ENCODE results near the gene NPC1.

Gene NPC1

DNA sequence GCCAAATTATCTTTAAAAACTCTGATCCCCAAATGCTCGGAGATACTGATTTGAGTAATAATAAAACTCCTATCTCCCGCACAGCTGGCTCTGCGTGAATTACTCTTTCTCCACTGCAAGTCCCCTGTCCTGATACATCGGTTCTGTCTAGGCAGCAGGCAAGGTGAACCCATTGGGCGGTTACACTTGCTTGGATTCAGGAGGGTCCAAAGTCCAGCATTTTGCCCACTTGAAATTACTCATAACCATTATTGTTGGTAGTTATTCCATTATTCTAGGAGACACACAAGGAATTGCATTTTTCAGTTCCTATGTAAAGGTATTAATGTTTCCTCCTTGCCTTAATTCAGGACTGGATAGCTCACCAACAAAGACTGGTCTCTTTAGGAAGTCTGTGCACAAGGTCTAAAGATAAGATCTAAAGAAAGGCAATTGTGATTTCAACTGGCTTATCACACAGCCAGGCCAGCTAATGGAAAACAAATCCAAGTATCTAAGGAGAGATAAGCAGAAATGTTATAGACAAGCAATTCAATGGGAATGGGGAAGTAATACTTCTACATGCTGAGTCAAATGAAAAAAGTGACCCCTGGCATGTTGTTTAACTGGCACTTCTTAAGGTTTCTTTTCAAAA lies 23.2 kb upstream of the NPC1 start:
- no peak overlapping the region for H4K8ac ChIP-seq (ENCODE audit: low read depth, low read length)
- H3K79me1 ChIP-seq (ENCODE audit: low read depth, low read length), result no peaks in the 10 kb centered on the region
- no peak overlapping the region for H2BK120ac ChIP-seq (ENCODE audit: low read depth, low read length)
- no peak overlapping the region for H3K4me3 ChIP-seq (ENCODE audit: low read length in 2 of 2)
- peaks cover 0 to 19% (median 0%) of the 10 kb centered on the region in 3 experiments for H3K27me3 ChIP-seq (ENCODE audit: control insufficient read depth in 3 of 3, insufficient read depth in 3 of 3, low read depth in 1 of 3, low read length in 3 of 3)
- no peak overlapping the region for H3K18ac ChIP-seq (ENCODE audit: low read length)
- H2AK5ac ChIP-seq (ENCODE audit: low read depth, low read length), result no peak overlapping the region
- H3K4me1 ChIP-seq (ENCODE audit: control insufficient read depth in 2 of 2, insufficient read depth in 1 of 2, low read depth in 1 of 2, low read length in 2 of 2), result no peaks in the 10 kb centered on the region
- H3K4ac ChIP-seq (ENCODE audit: low read length), result no peak overlapping the region
- H2BK5ac ChIP-seq (ENCODE audit: low read length), result no peak overlapping the region
- H2BK12ac ChIP-seq (ENCODE audit: low read length), result no peak overlapping the region
- H3K4me2 ChIP-seq (ENCODE audit: insufficient read depth, low read length, poor library complexity, severe bottlenecking), result no peak overlapping the region
- H2AFZ ChIP-seq (ENCODE audit: low read length), result no peak overlapping the region
- H3K14ac ChIP-seq (ENCODE audit: low read length), result no peak overlapping the region
- no peak overlapping the region for H3K27ac ChIP-seq (replicated peaks; ENCODE audit: low read length)
- no peak overlapping the region for H3K9ac ChIP-seq (ENCODE audit: low read depth, low read length, poor library complexity)
- H4K91ac ChIP-seq (ENCODE audit: low read depth, low read length, poor library complexity), result no peak overlapping the region
- no peaks in the 10 kb centered on the region for H3K9me3 ChIP-seq (replicated peaks in 1 of 2; ENCODE audit: control insufficient read depth in 2 of 2, insufficient read depth in 1 of 2, low read depth in 1 of 2, low read length in 2 of 2)
- no CpG with 5 or more reads among the region's 5 CpGs for WGBS, 2 donors (ENCODE audit: extremely low coverage in 2 of 2, insufficient read length in 2 of 2, insufficient replicate concordance in 1 of 2)
- H3K36me3 ChIP-seq (replicated peaks in 1 of 2; ENCODE audit: control insufficient read depth in 2 of 2, insufficient read depth in 2 of 2, low read length in 2 of 2), result no peaks in the 10 kb centered on the region
- no peak overlapping the region for H3K23ac ChIP-seq (ENCODE audit: low read depth, low read length, poor library complexity)
- no peak overlapping the region for H2BK15ac ChIP-seq (ENCODE audit: low read length)
- no peak for DNase-seq (ENCODE audit: low spot score)

DNA sequence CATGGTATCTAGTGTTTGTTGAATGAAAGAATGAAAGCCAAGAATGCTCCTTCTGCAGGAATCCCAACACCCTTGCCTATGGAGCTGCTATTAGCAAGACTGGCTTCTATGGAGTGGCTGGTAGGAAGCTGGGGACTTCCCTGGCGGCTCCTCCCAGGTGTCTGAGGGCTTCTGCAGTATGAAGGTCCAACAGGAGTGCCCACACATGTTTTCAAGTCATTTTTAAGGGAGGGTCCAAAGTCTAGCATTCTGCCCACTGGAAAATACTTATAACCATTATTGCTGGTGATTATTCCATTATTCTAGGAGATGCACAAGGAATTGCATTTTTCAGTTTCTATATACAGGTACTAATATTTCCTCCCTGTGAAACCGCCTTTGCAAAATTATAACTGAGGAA lies 21.9 kb upstream of the NPC1 start:
- Histone ChIP-seq H3K4me2 (ENCODE audit: insufficient read depth, low read length, poor library complexity, severe bottlenecking) (no peak overlapping the region), H3K27ac (replicated peaks; ENCODE audit: low read length) (no peak overlapping the region), H3K9me3 (replicated peaks in 1 of 2; ENCODE audit: control insufficient read depth in 2 of 2, insufficient read depth in 1 of 2, low read depth in 1 of 2, low read length in 2 of 2) (no peaks in the 10 kb centered on the region), H3K4me1 (ENCODE audit: control insufficient read depth in 2 of 2, insufficient read depth in 1 of 2, low read depth in 1 of 2, low read length in 2 of 2) (no peaks in the 10 kb centered on the region), H4K8ac (ENCODE audit: low read depth, low read length) (no peak overlapping the region), H2AFZ (ENCODE audit: low read length) (no peak overlapping the region), H3K9ac (ENCODE audit: low read depth, low read length, poor library complexity) (no peak overlapping the region), H3K18ac (ENCODE audit: low read length) (no peak overlapping the region), H4K91ac (ENCODE audit: low read depth, low read length, poor library complexity) (no peak overlapping the region), H2BK120ac (ENCODE audit: low read depth, low read length) (no peak overlapping the region), H3K36me3 (replicated peaks in 1 of 2; ENCODE audit: control insufficient read depth in 2 of 2, insufficient read depth in 2 of 2, low read length in 2 of 2) (no peaks in the 10 kb centered on the region), H3K23ac (ENCODE audit: low read depth, low read length, poor library complexity) (no peak overlapping the region), H3K27me3 (ENCODE audit: control insufficient read depth in 3 of 3, insufficient read depth in 3 of 3, low read depth in 1 of 3, low read length in 3 of 3) (peaks cover 0 to 19% (median 0%) of the 10 kb centered on the region in 3 experiments), H3K4me3 (ENCODE audit: low read length in 2 of 2) (no peak overlapping the region), H2BK12ac (ENCODE audit: low read length) (no peak overlapping the region), H2BK15ac (ENCODE audit: low read length) (no peak overlapping the region), H3K79me1 (ENCODE audit: low read depth, low read length) (no peaks in the 10 kb centered on the region), H3K14ac (ENCODE audit: low read length) (no peak overlapping the region), H2BK5ac (ENCODE audit: low read length) (no peak overlapping the region), H2AK5ac (ENCODE audit: low read depth, low read length) (no peak overlapping the region), H3K4ac (ENCODE audit: low read length) (no peak overlapping the region)
- DNase-seq (ENCODE audit: low spot score), result no peak
- WGBS, 2 donors (ENCODE audit: extremely low coverage in 2 of 2, insufficient read length in 2 of 2, insufficient replicate concordance in 1 of 2), result no CpG with 5 or more reads among the region's 2 CpGs

DNA sequence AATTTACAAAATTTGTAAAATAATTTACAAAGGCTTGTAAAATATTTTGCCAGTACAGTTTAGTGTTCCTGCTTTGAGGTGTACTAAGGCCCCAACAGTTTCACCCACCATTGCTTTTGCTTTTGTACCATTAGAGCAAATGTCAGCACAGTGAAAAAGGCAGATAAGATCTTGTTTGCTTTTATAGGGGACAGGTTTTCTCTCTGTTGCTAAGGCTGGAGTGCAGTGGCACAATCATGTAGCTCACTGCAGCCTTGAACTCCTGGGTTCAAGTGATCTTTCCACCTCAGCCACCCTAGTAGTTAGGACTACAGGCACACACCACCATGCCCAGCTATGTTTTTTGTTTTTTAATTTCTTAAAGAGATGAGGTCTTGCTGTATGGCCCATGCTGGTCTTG lies 19.6 kb upstream of the NPC1 start:
- no peaks in the 10 kb centered on the region for H3K4me1 ChIP-seq (ENCODE audit: control insufficient read depth in 2 of 2, insufficient read depth in 1 of 2, low read depth in 1 of 2, low read length in 2 of 2)
- no peak overlapping the region for H3K4me3 ChIP-seq (ENCODE audit: low read length in 2 of 2)
- H3K9ac ChIP-seq (ENCODE audit: low read depth, low read length, poor library complexity), result no peak overlapping the region
- no peak overlapping the region for H3K23ac ChIP-seq (ENCODE audit: low read depth, low read length, poor library complexity)
- no peak for DNase-seq (ENCODE audit: low spot score)
- H3K27ac ChIP-seq (replicated peaks; ENCODE audit: low read length), result no peak overlapping the region
- H3K14ac ChIP-seq (ENCODE audit: low read length), result no peak overlapping the region
- H2BK120ac ChIP-seq (ENCODE audit: low read depth, low read length), result no peak overlapping the region
- H3K27me3 ChIP-seq (ENCODE audit: control insufficient read depth in 3 of 3, insufficient read depth in 3 of 3, low read depth in 1 of 3, low read length in 3 of 3), result peaks cover 0 to 15% (median 0%) of the 10 kb centered on the region in 3 experiments
- no peak overlapping the region for H2BK12ac ChIP-seq (ENCODE audit: low read length)
- H3K4ac ChIP-seq (ENCODE audit: low read length), result no peak overlapping the region
- no peak overlapping the region for H2BK15ac ChIP-seq (ENCODE audit: low read length)
- H3K18ac ChIP-seq (ENCODE audit: low read length), result no peak overlapping the region
- no peaks in the 10 kb centered on the region for H3K79me1 ChIP-seq (ENCODE audit: low read depth, low read length)
- no peaks in the 10 kb centered on the region for H3K36me3 ChIP-seq (replicated peaks in 1 of 2; ENCODE audit: control insufficient read depth in 2 of 2, insufficient read depth in 2 of 2, low read length in 2 of 2)
- H2AK5ac ChIP-seq (ENCODE audit: low read depth, low read length), result no peak overlapping the region
- H4K8ac ChIP-seq (ENCODE audit: low read depth, low read length), result no peak overlapping the region
- no peak overlapping the region for H3K4me2 ChIP-seq (ENCODE audit: insufficient read depth, low read length, poor library complexity, severe bottlenecking)
- H3K9me3 ChIP-seq (replicated peaks in 1 of 2; ENCODE audit: control insufficient read depth in 2 of 2, insufficient read depth in 1 of 2, low read depth in 1 of 2, low read length in 2 of 2), result no peaks in the 10 kb centered on the region
- H2BK5ac ChIP-seq (ENCODE audit: low read length), result no peak overlapping the region
- no peak overlapping the region for H4K91ac ChIP-seq (ENCODE audit: low read depth, low read length, poor library complexity)
- H2AFZ ChIP-seq (ENCODE audit: low read length), result no peak overlapping the region

DNA sequence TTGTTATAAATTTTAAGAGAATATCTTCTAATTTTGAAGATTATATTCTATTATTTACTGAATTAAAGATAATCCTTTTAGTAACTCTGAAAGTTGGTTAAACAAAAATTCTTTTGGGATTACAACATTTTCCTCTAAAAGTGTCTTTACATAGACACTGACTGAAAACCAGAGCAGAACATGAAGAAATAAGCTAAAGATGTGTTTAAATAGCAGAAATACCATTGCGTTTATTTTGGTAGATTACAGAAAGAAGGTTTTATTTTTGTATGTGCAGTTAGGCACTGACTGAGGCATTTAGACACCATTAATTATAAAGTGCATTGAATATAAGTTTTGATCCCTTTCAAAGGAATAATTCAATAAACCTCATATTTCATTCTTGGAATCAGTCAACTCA lies 13.5 kb upstream of the NPC1 start:
- H3K4me2 ChIP-seq (ENCODE audit: insufficient read depth, low read length, poor library complexity, severe bottlenecking), result no peak overlapping the region
- H3K18ac ChIP-seq (ENCODE audit: low read length), result no peak overlapping the region
- H3K14ac ChIP-seq (ENCODE audit: low read length), result no peak overlapping the region
- no peak overlapping the region for H2AFZ ChIP-seq (ENCODE audit: low read length)
- peaks cover 0 to 13% (median 0%) of the 10 kb centered on the region in 3 experiments for H3K27me3 ChIP-seq (ENCODE audit: control insufficient read depth in 3 of 3, insufficient read depth in 3 of 3, low read depth in 1 of 3, low read length in 3 of 3)
- H4K8ac ChIP-seq (ENCODE audit: low read depth, low read length), result no peak overlapping the region
- H4K91ac ChIP-seq (ENCODE audit: low read depth, low read length, poor library complexity), result no peak overlapping the region
- no peak overlapping the region for H2BK5ac ChIP-seq (ENCODE audit: low read length)
- no CpG with 5 or more reads among the region's 1 CpG for WGBS, 2 donors (ENCODE audit: extremely low coverage in 2 of 2, insufficient read length in 2 of 2, insufficient replicate concordance in 1 of 2)
- no peak overlapping the region for H2BK12ac ChIP-seq (ENCODE audit: low read length)
- no peak overlapping the region for H3K27ac ChIP-seq (replicated peaks; ENCODE audit: low read length)
- no peak for DNase-seq (ENCODE audit: low spot score)
- no peaks in the 10 kb centered on the region for H3K9me3 ChIP-seq (replicated peaks in 1 of 2; ENCODE audit: control insufficient read depth in 2 of 2, insufficient read depth in 1 of 2, low read depth in 1 of 2, low read length in 2 of 2)
- H3K79me1 ChIP-seq (ENCODE audit: low read depth, low read length), result no peaks in the 10 kb centered on the region
- no peak overlapping the region for H3K4me3 ChIP-seq (ENCODE audit: low read length in 2 of 2)
- H2AK5ac ChIP-seq (ENCODE audit: low read depth, low read length), result no peak overlapping the region
- no peaks in the 10 kb centered on the region for H3K36me3 ChIP-seq (replicated peaks in 1 of 2; ENCODE audit: control insufficient read depth in 2 of 2, insufficient read depth in 2 of 2, low read length in 2 of 2)
- no peak overlapping the region for H2BK15ac ChIP-seq (ENCODE audit: low read length)
- H3K9ac ChIP-seq (ENCODE audit: low read depth, low read length, poor library complexity), result no peak overlapping the region
- no peak overlapping the region for H3K23ac ChIP-seq (ENCODE audit: low read depth, low read length, poor library complexity)
- no peak overlapping the region for H2BK120ac ChIP-seq (ENCODE audit: low read depth, low read length)
- H3K4ac ChIP-seq (ENCODE audit: low read length), result no peak overlapping the region
- H3K4me1 ChIP-seq (ENCODE audit: control insufficient read depth in 2 of 2, insufficient read depth in 1 of 2, low read depth in 1 of 2, low read length in 2 of 2), result peaks cover 0 to 1% of the 10 kb centered on the region in 2 donors

Measured in neuronal stem cell (in vitro differentiated cells).